A549 (cell line): ENCODE results near the gene CSF3. TPM values are rescaled to one million over a fixed set of nuclear protein-coding genes. Genes with fewer than 3 reads are reported as not detected.
A peak's percentile ranks its signal among the peaks of the same experiment; 100 is the strongest.

Experiments used
- ATAC-seq, 2 experiments: fragments of 200-7000 bp in 1 of 2; fragments of >200 bp in 1 of 2; cut with Nextera tagmentation in 1 of 2; cut with Tn5 transposase in 1 of 2; 3 replicates each; pipeline versions ENCODE4 v1.8.0 to v1.9.1; 2018 to 2020; ENCODE audit warnings: mild to moderate bottlenecking in 1 of 2, moderate library complexity in 1 of 2
- CTCF ChIA-PET: fragments of 300-600 bp; sonication (Branson Sonifier 250); formaldehyde crosslinking; extraction: SDS; loops from one replicate; lab custom pipeline; 2021; ENCODE audit warnings: antibody characterized with exemption, inconsistent platforms; lab: Yijun Ruan, JAX
- POLR2A ChIA-PET: fragments of 350-600 bp; formaldehyde crosslinking; extraction: SDS; loops from one replicate; lab custom pipeline; 2021; ENCODE audit warnings: antibody characterized with exemption, inconsistent platforms; lab: Yijun Ruan, JAX
- DNase-seq, 2 experiments: peaks; one replicate each; pipeline versions ENCODE4 v3.0.0 to v3.0.0-alpha.2; 2011 to 2016; ENCODE audit warnings: low read depth in 1 of 2, low spot score in 1 of 2
- FAIRE-seq: peaks from 2 replicates; lab custom pipeline; 2011; peaks lifted over from hg19 to GRCh38; lab: Jason Lieb, UNC
- H3K27ac ChIP-seq, 2 experiments: fragments of >200 bp; sonication (Bioruptor Twin); formaldehyde crosslinking; 3 replicates each; pipeline ENCODE4 v1.5.1; 2016 to 2017
- H3K4me1 ChIP-seq: fragments of >200 bp; sonication (Bioruptor Twin); formaldehyde crosslinking; 3 replicates; pipeline ENCODE4 v1.6.1; 2016
- H3K4me2 ChIP-seq: fragments of >200 bp; sonication (Bioruptor Twin); formaldehyde crosslinking; 3 replicates; pipeline ENCODE4 v1.6.1; 2016
- H3K4me3 ChIP-seq: fragments of >200 bp; sonication (Bioruptor Twin); formaldehyde crosslinking; 3 replicates; pipeline ENCODE4 v1.5.1; 2016
- H3K9me3 ChIP-seq: fragments of >200 bp; sonication (Bioruptor Twin); formaldehyde crosslinking; 3 replicates; pipeline ENCODE4 v1.6.1; 2016
- BHLHE40 ChIP-seq: IDR thresholded peaks from 2 replicates; pipeline ENCODE4 v1.6.1; 2012; ENCODE audit warnings: low read depth, low read length, inconsistent platforms
- CBX8 ChIP-seq: fragments of 200-600 bp; sonication (generic); IDR thresholded peaks from 2 replicates; pipeline ENCODE4 v1.6.1; 2016
- CHD2 ChIP-seq: fragments of 150-350 bp; IDR thresholded peaks from 2 replicates; pipeline ENCODE4 v1.6.1; 2014; ENCODE audit warnings: low read length; ENCODE audit not compliant: partially characterized antibody
- CTCF ChIP-seq: fragments of >200 bp; sonication (Bioruptor Twin); formaldehyde crosslinking; IDR thresholded peaks from 3 replicates; pipeline ENCODE4 v1.5.1; 2016
- EHF ChIP-seq: fragments of 250-450 bp; sonication (Bioruptor Pico); IDR thresholded peaks from 2 replicates; pipeline ENCODE4 v1.5.0; 2020; ENCODE audit warnings: mild to moderate bottlenecking
- EP300 ChIP-seq, 2 experiments: fragments of >200 bp; sonication (Bioruptor Twin); formaldehyde crosslinking; IDR thresholded peaks; 2 replicates in 1 of 2; 3 replicates in 1 of 2; pipeline ENCODE4 v1.6.1; 2016 to 2017
- ESRRA ChIP-seq: fragments of 150-350 bp; IDR thresholded peaks from 2 replicates; pipeline ENCODE4 v1.6.1; 2014; ENCODE audit warnings: mild to moderate bottlenecking, low read length, borderline replicate concordance
- FOSL2 ChIP-seq, 2 experiments: fragments of 450-650 bp in 1 of 2; fragments of >200 bp in 1 of 2; sonication (Bioruptor Twin) in 1 of 2; formaldehyde crosslinking; IDR thresholded peaks; 2 replicates each; pipeline versions ENCODE4 v1.5.0 to v1.6.1; 2016 to 2020; ENCODE audit warnings: mild to moderate bottlenecking in 1 of 2, moderate library complexity in 1 of 2
- GATA3 ChIP-seq: IDR thresholded peaks from 2 replicates; pipeline ENCODE4 v1.6.1; 2012; ENCODE audit warnings: borderline replicate concordance
- HOXB5 ChIP-seq: fragments of 250-450 bp; sonication (Bioruptor Pico); IDR thresholded peaks from 2 replicates; pipeline ENCODE4 v1.5.0; 2020; ENCODE audit warnings: mild to moderate bottlenecking, moderate library complexity
- KDM1A ChIP-seq: fragments of 200-600 bp; sonication (generic); IDR thresholded peaks from 2 replicates; pipeline ENCODE4 v1.6.1; 2016; ENCODE audit warnings: low read depth, mild to moderate bottlenecking
- NFE2L2 ChIP-seq: fragments of 150-350 bp; conservative IDR thresholded peaks from 2 replicates; pipeline ENCODE4 v1.6.1; 2014; ENCODE audit warnings: low read length
- NPAS2 ChIP-seq: fragments of 250-450 bp; sonication (Bioruptor Pico); IDR thresholded peaks from 2 replicates; pipeline ENCODE4 v1.8.0; 2022; ENCODE audit warnings: mild to moderate bottlenecking, moderate library complexity, borderline replicate concordance
- NR3C1 ChIP-seq: fragments of >200 bp; sonication (Bioruptor Twin); formaldehyde crosslinking; IDR thresholded peaks from 3 replicates; pipeline ENCODE4 v1.6.1; 2017
- RARB ChIP-seq: fragments of 250-450 bp; sonication (Bioruptor Pico); IDR thresholded peaks from 2 replicates; pipeline ENCODE4 v1.8.0; 2021; ENCODE audit warnings: mild to moderate bottlenecking, moderate library complexity
- RNF2 ChIP-seq: fragments of 200-600 bp; sonication (generic); IDR thresholded peaks from 2 replicates; pipeline ENCODE4 v1.6.1; 2016; ENCODE audit warnings: low read depth, mild to moderate bottlenecking, antibody characterized with exemption, moderate library complexity, borderline replicate concordance
- SREBF2 ChIP-seq: fragments of 450-650 bp; IDR thresholded peaks from 2 replicates; pipeline ENCODE4 v1.6.1; 2014; ENCODE audit warnings: mild to moderate bottlenecking, moderate library complexity
- TFCP2L1 ChIP-seq: fragments of 250-450 bp; sonication (Bioruptor Pico); IDR thresholded peaks from 2 replicates; pipeline ENCODE4 v1.5.0; 2021; ENCODE audit warnings: mild to moderate bottlenecking
- TP53 ChIP-seq: fragments of 250-450 bp; sonication (Bioruptor Pico); IDR thresholded peaks from 2 replicates; pipeline ENCODE4 v1.5.0; 2021; ENCODE audit warnings: mild to moderate bottlenecking, moderate library complexity
- ZC3H11A ChIP-seq: fragments of 450-650 bp; IDR thresholded peaks from 2 replicates; pipeline ENCODE4 v1.6.1; 2014; ENCODE audit warnings: antibody characterized with exemption, mild to moderate bottlenecking
- ZFP36 ChIP-seq: fragments of 450-650 bp; IDR thresholded peaks from 2 replicates; pipeline ENCODE4 v1.6.1; 2014; ENCODE audit warnings: borderline replicate concordance; ENCODE audit not compliant: partially characterized antibody
- WGBS: methylation state at CpG from one replicate; pipeline ENCODE4 v1.1.6; 2017; ENCODE audit errors: missing lambda C conversion rate; 5-methylcytosine and 5-hydroxymethylcytosine counted together
- polyA plus RNA-seq, 4 experiments: library from polyadenylated mRNA; depleted of rRNA in 3 of 4; stranded (reverse); fragments of >200 nt; fragmentation: RNase III in 1 of 4; extraction: RNeasy Plus Mini Kit Qiagen cat#74134 plus additional on column Dnase treatment in 1 of 4; gene quantifications; 2 replicates in 3 of 4; 3 replicates in 1 of 4; pipeline ENCODE4 v1.2.3, GENCODE V29; 2011 to 2017
- TF ChIP-seq, protein P1 (sequence below): fragments of 250-450 bp; sonication (Bioruptor Pico); IDR thresholded peaks from 2 replicates; pipeline ENCODE4 v1.5.0; 2021; ENCODE audit warnings: mild to moderate bottlenecking, moderate library complexity, borderline replicate concordance
- TF ChIP-seq, protein P2 (sequence below): fragments of 250-450 bp; sonication (Bioruptor Pico); IDR thresholded peaks from 2 replicates; pipeline ENCODE4 v1.5.0; 2020; ENCODE audit warnings: low read depth, mild to moderate bottlenecking, moderate library complexity

The CSF3 gene
- polyA plus RNA-seq, 2 of the 4 experiments (the other 2 are of a cell fraction), result not detected

- FAIRE-seq (no peak), DNase-seq (no peak), ATAC-seq (no peak)
- Histone ChIP-seq H3K4me1 (peaks cover 39% of the 10 kb centered on the region), H3K9me3 (no peaks in the 10 kb centered on the region), H3K27ac (peak overlapping the region; percentile 83 to 84; a peak in 4 of 6 replicates)
- ChIA-PET CTCF (interaction anchor here (1.0 to 23.2 kb wide), 8 partner anchors 16 to 144 kb away, joined by 3 to 625 read pairs (median 16); partner anchors contain the start of genes CSF3 and THRA), POLR2A (no interaction called here)
- 64% methylated on average over 10 of the region's 10 CpGs for WGBS
- TF ChIP-seq EHF (CRISPR knock-in tag), result no peak
- no peak for TF ChIP-seq EP300 (IDR thresholded peaks at IDR 0.05)
- no peak for TF ChIP-seq CHD2
- TF ChIP-seq BHLHE40, result no peak
- TF ChIP-seq TFCP2L1, result no peak
- no peak for TF ChIP-seq FOSL2 (IDR thresholded peaks at IDR 0.05)
- no peak for TF ChIP-seq FOSL2 (CRISPR knock-in tag; IDR thresholded peaks at IDR 0.05)
- TF ChIP-seq NFE2L2, result no peak
- TF ChIP-seq TP53, result no peak
- no peak for TF ChIP-seq CTCF
- TF ChIP-seq NR3C1, result no peak
- TF ChIP-seq RARB (CRISPR knock-in tag), result no peak
- TF ChIP-seq, protein P1, sequence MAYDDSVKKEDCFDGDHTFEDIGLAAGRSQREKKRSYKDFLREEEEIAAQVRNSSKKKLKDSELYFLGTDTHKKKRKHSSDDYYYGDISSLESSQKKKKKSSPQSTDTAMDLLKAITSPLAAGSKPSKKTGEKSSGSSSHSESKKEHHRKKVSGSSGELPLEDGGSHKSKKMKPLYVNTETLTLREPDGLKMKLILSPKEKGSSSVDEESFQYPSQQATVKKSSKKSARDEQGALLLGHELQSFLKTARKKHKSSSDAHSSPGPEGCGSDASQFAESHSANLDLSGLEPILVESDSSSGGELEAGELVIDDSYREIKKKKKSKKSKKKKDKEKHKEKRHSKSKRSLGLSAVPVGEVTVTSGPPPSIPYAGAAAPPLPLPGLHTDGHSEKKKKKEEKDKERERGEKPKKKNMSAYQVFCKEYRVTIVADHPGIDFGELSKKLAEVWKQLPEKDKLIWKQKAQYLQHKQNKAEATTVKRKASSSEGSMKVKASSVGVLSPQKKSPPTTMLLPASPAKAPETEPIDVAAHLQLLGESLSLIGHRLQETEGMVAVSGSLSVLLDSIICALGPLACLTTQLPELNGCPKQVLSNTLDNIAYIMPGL, result no peak
- TF ChIP-seq NPAS2 (CRISPR knock-in tag), result no peak
- no peak for TF ChIP-seq ZFP36
- no peak for TF ChIP-seq KDM1A
- no peak for TF ChIP-seq ESRRA
- TF ChIP-seq, all 56 proteins: peak for 0
- Histone ChIP-seq H3K4me2 (peak overlapping the region; percentile 38), H3K4me3 (no peak overlapping the region)
Observed at GRCh38 chr17:40023590-40024292, 8.5 kb downstream of the CSF3 start.

GRCh38 chr17:40024901-40025300, 9.7 kb downstream of the CSF3 start:
- Histone ChIP-seq H3K27ac (no peak overlapping the region), H3K9me3 (no peaks in the 10 kb centered on the region), H3K4me3 (no peak overlapping the region), H3K4me1 (peaks cover 38% of the 10 kb centered on the region), H3K4me2 (no peak overlapping the region)
- ChIA-PET POLR2A (interaction anchor here (1.1 kb wide), 1 partner anchor 44 kb away, joined by 3 read pairs; the partner anchor contains the start of gene PSMD3), CTCF (interaction anchor here (0.6 to 23.2 kb wide), 12 partner anchors 15 to 1757 kb away, joined by 3 to 625 read pairs (median 20); partner anchors contain the start of genes CSF3, MED24, PSMD3 and THRA)
- TF ChIP-seq BHLHE40 (no peak), CHD2 (no peak), HOXB5 (CRISPR knock-in tag) (no peak), NR3C1 (no peak), KDM1A (no peak), GATA3 (no peak), SREBF2 (no peak), TFCP2L1 (no peak), RNF2 (no peak), ZC3H11A (no peak), ESRRA (no peak), CBX8 (no peak)
- TF ChIP-seq, protein P2, sequence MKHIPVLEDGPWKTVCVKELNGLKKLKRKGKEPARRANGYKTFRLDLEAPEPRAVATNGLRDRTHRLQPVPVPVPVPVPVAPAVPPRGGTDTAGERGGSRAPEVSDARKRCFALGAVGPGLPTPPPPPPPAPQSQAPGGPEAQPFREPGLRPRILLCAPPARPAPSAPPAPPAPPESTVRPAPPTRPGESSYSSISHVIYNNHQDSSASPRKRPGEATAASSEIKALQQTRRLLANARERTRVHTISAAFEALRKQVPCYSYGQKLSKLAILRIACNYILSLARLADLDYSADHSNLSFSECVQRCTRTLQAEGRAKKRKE (CRISPR knock-in tag), result no peak
- FAIRE-seq (no peak), ATAC-seq (no peak), DNase-seq (no peak)
- WGBS, result 90% methylated on average over 8 of the region's 8 CpGs
